HEK293T (cell line): ENCODE measurements around the gene GORAB.

Experiments used
- ARNT ChIP-seq: fragments of 450-650 bp; IDR thresholded peaks from 2 replicates; pipeline ENCODE4 v1.6.1; 2017; ENCODE audit warnings: mild to moderate bottlenecking
- BHLHE40 ChIP-seq: fragments of 450-650 bp; IDR thresholded peaks from 2 replicates; pipeline ENCODE4 v1.6.1; 2016; ENCODE audit warnings: mild to moderate bottlenecking, moderate library complexity, borderline replicate concordance
- ELF4 ChIP-seq: fragments of 450-650 bp; IDR thresholded peaks from 2 replicates; pipeline ENCODE4 v1.6.1; 2017; ENCODE audit warnings: antibody characterized with exemption
- FOXM1 ChIP-seq: fragments of 450-650 bp; IDR thresholded peaks from 2 replicates; pipeline ENCODE4 v1.6.1; 2017; ENCODE audit warnings: mild to moderate bottlenecking, borderline replicate concordance
- HDGF ChIP-seq: fragments of 450-650 bp; IDR thresholded peaks from 2 replicates; pipeline ENCODE4 v1.6.1; 2017; ENCODE audit warnings: antibody characterized with exemption, borderline replicate concordance
- NFRKB ChIP-seq: fragments of 450-650 bp; IDR thresholded peaks from 2 replicates; pipeline ENCODE4 v1.6.1; 2016; ENCODE audit warnings: mild to moderate bottlenecking, moderate library complexity
- SP1 ChIP-seq: fragments of 450-650 bp; IDR thresholded peaks from 2 replicates; pipeline ENCODE4 v1.6.1; 2017
- SUZ12 ChIP-seq: fragments of 450-650 bp; IDR thresholded peaks from 2 replicates; pipeline ENCODE4 v1.6.1; 2016; ENCODE audit warnings: mild to moderate bottlenecking

- TF ChIP-seq SP1 (no peak), HDGF (no peak), NFRKB (no peak), SUZ12 (no peak), ARNT (no peak), ELF4 (no peak), BHLHE40 (no peak), FOXM1 (no peak)
Measured at GRCh38 chr1:170536924-170537551, 5.1 kb downstream of the GORAB start.
